ENCODE data around the gene ZIM2.

Gene ZIM2

DNA sequence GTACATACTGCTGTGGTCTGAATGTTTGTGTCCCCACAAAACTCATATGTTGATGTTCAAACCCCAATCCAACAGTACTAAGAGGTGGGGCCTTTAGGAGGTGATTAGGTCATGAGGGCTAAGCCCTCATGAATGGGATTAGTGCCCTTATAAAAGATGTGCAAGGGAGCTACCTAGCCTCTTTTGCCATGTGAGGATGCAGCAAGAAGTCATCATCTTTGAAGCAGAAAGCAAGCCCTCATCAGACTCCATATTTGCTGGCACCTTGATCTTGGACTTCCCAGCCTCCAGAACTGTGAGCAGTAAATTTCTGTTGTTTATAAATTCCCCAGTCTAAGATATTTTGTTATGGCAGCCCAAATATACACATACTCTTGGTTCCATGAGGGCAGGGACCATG is 33.9 kb downstream of the ZIM2 start:
- no peak for DNase-seq (ENCODE audit: low read depth)

DNA sequence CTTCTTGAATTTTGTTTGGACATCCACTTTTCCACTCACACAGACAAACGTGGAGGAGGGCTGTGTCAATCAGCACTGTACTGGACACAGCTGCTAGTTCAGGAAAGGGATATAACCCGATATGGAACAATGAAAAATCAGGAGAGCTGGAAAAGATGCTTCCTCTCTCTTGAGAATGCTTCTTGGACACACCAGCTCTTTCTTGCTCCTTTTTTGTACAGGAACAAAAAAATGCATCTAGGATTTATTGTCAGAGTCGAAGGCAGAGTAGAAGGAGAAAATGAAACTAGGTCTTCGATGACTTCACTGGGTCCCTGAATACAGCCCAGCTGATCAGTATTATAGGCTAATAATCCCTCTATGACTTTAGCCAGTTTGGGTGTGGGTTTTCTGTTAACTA is 62.2 kb downstream of the ZIM2 start:
- DNase-seq (ENCODE audit: low read depth): no peak

DNA sequence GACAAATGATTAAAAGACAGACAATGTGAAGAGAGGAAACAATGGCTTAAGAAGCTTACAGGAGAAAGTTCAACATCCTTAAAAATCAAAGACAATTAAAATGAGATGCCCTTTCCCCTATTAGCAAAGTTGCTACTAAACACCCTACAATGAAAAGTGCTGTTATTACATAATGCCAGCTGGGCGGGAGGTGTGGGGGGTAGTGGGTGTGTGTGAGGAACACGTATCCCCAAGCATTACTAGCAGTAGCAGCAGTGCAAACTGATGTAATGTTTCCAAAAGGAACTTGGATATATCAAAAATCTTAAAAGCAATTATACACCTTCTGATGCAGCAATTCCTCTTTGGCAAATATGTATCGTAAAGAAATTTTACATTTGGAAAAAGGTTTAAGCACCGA is 70.9 kb downstream of the ZIM2 start:
- DNase-seq (ENCODE audit: low read depth): no peak

DNA sequence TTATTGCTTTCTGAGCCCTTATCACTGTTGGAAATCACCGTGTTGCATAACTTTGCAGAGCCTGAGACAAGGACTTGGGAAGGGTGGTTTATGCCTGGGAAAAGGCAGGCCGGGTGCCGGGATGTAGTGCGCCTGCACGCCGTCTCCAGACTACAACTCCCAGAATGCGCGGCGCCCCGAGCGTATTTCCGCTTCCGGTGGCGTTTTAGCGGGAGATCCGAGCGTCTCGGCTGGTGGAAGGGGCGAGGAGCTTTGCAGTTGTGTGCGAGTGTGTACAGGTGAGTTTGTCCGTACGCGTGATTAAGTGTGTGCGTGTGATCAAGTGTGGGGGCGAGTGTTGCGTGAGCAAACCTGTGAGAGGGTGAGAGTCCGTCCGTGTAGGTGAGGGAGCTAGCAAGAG is 75.4 kb downstream of the ZIM2 start:
- DNase-seq (ENCODE audit: low read depth): no peak

DNA sequence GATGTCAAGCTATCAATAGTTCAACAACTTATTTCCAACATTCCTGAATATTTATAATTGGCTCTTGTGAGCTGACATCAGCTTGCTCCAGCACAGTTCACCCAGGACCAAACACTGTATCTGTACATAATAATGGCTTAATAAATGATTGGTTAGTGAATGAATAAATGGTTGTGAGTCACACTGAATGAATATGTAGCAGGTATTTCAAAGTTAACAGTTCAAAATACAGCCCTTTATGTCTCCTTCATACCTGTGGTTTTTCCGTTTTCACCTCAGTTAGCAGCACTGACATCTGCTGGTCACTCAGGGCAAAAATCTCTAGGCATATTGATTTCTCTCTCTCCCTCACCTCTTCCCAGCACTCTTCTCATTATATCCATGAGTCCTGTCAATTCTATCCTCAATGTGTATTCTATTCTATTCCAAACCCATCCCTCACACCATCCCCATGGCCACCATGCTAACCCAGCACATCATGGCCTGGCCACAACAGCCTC is 76.3 kb downstream of the ZIM2 start:
- DNase-seq (ENCODE audit: low read depth): no peak

DNA sequence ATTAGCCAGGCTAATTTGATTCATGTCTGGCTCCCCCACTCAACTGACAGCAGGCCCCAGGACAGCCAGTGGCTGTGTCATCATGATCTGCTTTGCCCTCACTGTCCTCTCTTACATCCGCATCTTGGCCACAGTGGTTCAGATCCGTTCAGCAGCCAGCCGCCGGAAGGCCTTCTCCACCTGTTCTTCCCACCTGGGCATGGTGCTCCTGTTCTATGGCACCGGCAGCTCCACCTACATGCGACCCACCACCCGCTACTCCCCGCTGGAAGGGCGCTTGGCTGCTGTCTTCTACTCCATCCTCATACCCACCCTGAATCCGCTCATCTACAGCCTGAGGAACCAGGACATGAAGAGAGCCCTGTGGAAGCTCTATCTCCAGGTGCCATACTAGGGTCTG is 79.7 kb downstream of the ZIM2 start:
- DNase-seq (ENCODE audit: low read depth): no peak

DNA sequence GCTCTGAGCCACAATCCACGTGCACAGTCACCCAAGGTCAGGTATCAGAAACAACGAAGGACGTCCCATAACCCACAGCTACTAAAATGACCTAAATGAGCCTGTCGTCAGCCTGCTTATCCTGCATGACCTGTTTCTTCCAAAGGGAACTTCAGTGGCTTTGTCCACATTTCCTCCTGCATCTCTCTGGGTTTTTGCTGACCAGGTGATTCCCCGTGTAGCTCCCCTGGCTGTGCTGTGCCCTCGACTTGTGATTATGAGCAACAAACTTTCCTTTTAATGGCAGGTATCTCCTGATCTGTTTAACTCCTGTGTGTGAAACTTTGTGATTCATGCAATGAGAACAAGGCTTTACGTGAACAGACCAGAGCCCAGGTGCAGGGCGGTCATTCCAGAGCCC is 81.0 kb downstream of the ZIM2 start:
- DNase-seq (ENCODE audit: low read depth): no peak

DNA sequence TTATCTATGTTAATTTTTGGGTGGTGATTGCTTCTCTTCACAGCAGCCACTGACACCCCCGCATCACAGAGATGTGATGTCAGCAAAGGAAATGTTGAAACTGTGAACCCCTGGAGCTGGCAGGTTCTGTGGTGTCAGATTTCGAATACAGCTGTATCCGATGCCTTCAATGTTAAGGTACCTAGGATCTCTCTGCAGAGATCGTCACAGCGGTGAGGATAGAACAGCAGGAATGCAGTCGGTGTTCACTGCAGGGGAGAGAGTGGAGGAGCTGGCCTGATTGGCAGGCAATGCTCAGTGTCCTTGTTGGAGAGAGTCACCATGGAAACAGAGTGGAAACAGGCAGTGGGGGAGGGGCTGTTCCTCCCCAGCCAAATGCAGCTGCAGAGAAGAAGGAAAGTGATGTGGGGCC is 89.4 kb downstream of the ZIM2 start:
- no peak for DNase-seq (ENCODE audit: low read depth)

DNA sequence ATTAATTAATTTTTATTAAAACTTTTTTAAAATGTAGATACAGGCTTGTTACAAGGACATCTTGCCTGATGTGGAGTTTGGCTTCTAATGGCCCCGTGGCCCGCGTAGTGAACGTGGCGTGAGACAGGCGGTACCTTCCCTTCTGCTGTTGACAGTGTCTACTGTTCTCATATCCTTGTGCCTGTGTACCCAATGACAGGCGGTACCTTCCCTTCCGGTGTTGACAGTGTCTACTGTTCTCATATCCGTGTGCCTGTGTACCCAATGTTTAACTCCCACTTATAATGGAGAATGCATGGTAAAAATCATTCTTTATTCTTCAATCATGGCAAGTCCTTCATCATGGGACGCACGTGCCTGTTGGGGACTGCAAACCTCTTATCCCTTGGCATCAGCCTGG is 89.9 kb downstream of the ZIM2 start:
- DNase-seq (ENCODE audit: low read depth): no peak

DNA sequence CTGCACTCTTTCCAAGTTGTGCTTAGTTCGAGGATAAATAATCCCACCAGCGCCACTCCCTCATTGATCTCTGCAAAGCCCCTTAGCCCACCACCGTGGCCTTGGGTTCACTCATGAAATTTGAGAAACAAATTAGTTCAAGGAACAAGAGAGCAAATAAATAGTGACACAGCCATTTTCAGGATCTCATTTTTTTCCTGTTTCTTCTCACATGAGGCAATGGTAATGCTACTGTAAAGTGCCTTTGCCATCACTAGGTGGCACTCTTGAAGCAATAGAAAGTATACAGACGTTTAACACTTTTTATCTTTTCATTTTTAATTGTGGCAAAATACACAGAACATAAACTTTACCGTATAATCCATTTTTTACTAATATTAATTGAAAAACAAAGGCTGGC is 92.1 kb downstream of the ZIM2 start:
- DNase-seq (ENCODE audit: low read depth): no peak

DNA sequence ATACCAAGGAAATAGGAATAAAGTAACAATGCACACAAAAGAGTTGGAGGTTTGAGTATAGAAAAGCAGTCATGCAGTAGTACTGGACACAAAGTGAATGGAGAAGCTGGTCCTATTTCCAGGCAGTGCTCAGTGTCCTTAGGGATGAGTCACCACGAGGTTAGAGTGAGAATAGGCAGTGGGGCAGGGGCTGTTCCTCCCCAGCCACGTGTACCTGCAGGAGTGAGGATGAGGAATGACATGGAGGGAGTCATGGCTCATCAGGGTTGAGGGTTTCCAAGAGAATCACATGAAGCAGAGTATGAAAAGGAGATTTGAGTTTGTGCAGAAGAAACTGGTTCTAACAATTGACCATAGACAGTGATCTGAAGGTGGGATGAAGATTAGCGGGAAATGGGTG is 94.2 kb downstream of the ZIM2 start:
- DNase-seq (ENCODE audit: low read depth): no peak

DNA sequence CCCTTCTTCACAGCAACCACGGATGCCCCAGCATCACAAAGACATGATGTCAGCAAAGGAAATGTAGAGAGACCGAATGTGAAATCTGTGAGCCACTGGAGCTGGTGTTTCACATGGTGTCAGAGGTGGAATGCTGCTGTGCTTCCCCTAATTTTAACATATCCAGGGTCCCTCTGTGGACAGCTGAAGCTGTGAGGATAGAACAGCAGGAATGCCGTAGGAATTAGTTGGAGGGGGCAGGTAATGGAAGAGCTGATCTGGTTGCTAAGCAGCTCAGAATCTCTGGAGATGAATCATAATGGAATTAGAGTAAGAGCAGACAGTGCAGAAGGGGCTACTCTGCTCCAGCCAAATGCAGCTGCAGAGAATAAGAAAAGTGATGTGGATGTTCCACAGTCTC is 100.0 kb downstream of the ZIM2 start:
- no peak for DNase-seq (ENCODE audit: low read depth)

DNA sequence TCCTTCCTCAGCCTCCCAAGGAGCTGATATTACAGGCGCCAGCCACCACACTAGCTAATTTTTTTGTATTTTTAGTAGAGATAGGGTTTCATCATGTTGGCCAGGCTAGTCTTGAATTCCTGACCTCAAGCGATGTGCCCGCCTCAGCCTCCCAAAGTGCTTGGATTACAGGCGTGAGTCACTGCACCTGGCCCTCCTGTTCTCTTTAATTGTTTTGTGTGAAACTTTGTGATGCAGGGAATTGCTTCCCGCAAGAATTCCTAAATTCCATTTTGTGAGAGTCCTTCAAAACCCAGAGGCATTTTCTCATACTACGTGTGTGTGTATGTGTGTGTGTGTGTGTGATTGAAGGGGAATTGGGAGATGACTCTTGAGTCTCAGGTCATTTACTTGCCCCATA is 104.0 kb downstream of the ZIM2 start:
- no peak for DNase-seq (ENCODE audit: low read depth)

DNA sequence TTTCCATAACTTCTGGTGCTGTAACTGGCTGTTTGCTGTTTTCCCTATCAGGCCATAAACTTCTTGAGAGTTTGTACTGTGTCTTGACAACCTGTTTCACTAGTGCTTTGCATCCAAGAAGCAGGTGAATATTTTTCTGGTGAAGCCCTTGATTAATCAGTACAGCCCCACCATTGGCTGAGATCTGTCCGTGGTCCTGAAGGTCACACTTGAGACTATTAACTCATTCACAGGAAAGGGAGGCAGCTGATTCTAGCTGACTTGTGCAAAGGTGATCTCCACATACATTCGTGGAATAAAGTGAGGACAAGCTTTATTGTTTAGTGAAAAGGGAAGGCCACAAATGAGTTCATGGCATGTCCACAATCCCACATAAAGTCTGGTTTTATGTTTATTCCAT is 107.5 kb downstream of the ZIM2 start:
- DNase-seq (ENCODE audit: low read depth): no peak

DNA sequence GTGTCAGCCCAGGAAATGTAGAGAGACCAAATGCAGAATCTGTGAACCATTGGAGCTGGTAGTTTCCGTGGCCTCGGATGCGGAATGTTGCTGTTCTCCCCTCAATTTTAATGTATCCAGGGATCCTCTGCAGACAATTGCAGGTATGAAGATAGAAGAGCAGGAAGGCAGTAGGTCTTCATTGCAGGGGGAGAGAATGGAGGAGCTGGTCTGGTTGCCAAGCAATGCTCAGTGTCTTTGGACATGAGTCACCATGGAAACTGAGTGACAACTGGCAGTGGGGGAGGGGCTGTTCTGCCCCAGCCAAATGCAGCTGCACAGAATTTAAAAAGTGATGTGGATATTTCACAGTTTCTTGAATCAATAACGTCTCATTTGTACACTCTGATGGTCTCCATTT is 112.8 kb downstream of the ZIM2 start:
- DNase-seq (ENCODE audit: low read depth): no peak

DNA sequence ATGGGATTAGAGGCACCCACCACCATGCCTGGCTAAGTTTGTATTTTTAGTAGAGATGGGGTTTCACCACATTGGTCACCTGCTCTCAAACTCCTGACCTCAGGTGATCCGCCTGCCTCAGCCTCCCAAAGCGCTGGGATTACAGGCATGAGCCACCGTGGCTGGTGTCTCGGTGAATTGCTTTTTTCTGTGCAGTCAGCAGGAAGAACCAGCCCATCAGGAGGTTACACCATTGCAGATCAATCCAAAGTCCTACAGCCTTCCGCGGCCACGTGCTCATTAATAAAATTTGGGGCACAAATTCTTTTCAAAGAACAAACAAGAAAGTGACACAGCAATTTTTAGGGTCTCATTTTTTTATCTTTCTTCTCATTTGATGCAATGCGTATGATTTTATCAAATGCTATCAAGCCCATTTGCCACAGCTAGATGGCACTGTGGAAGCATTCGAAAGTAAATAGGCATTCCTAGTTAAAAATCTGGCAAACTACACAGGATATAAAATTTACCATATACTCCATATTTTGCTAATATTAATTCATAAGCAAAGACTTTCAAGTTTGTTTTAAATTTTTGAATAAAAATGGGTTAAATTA is 114.6 kb downstream of the ZIM2 start:
- no peak for DNase-seq (ENCODE audit: low read depth)

Data from HS-27A (cell line).